ENCODE measurements around the gene POFUT2. TPM values are rescaled to one million over a fixed set of nuclear protein-coding genes. Genes with fewer than 3 reads are reported as not detected.

Gene POFUT2
- polyA plus RNA-seq, 3 donors, result 13.7 to 23.3 (median 15.9) TPM

GRCh38 chr21:45279446-45280177 lies 8.1 kb downstream of the POFUT2 start:
- 89 to 93% (median 90%) methylated on average over 25 of the region's 25 CpGs for WGBS, 3 donors
- no peak overlapping the region for H3K27ac ChIP-seq (ENCODE audit: low read depth, low read length)

- no peak overlapping the region for H3K27ac ChIP-seq (ENCODE audit: low read depth, low read length)
- 90 to 92% (median 92%) methylated on average over 27 of the region's 27 CpGs for WGBS, 3 donors
Measured at GRCh38 chr21:45278156-45278911, 9.4 kb downstream of the POFUT2 start.

GRCh38 chr21:45277101-45278045 lies 10.3 kb downstream of the POFUT2 start:
- H3K27ac ChIP-seq (ENCODE audit: low read depth, low read length), result no peak overlapping the region
- 94 to 95% (median 94%) methylated on average over 47 to 48 of the region's 48 CpGs for WGBS, 3 donors

GRCh38 chr21:45276596-45276995 lies 11.1 kb downstream of the POFUT2 start:
- no peak overlapping the region for H3K27ac ChIP-seq (ENCODE audit: low read depth, low read length)
- 93 to 96% (median 94%) methylated on average over 19 of the region's 19 CpGs for WGBS, 3 donors

GRCh38 chr21:45270306-45270821 lies 17.3 kb downstream of the POFUT2 start:
- no peak overlapping the region for H3K27ac ChIP-seq (ENCODE audit: low read depth, low read length)
- 98 to 99% (median 99%) methylated on average over 13 of the region's 13 CpGs for WGBS, 3 donors

- 94 to 98% (median 97%) methylated on average over 13 of the region's 13 CpGs for WGBS, 3 donors
- H3K27ac ChIP-seq (ENCODE audit: low read depth, low read length), result no peak overlapping the region
Measured at GRCh38 chr21:45269861-45270260, 17.8 kb downstream of the POFUT2 start.

GRCh38 chr21:45267390-45267760 lies 20.3 kb downstream of the POFUT2 start:
- 95% methylated on average over 16 of the region's 16 CpGs for WGBS, 3 donors
- no peak overlapping the region for H3K27ac ChIP-seq (ENCODE audit: low read depth, low read length)

GRCh38 chr21:45266518-45267389 lies 20.9 kb downstream of the POFUT2 start:
- 85 to 93% (median 88%) methylated on average over 41 of the region's 41 CpGs for WGBS, 3 donors
- H3K27ac ChIP-seq (ENCODE audit: low read depth, low read length), result no peak overlapping the region

- no peak overlapping the region for H3K27ac ChIP-seq (ENCODE audit: low read depth, low read length)
- WGBS, 3 donors, result 94 to 97% (median 96%) methylated on average over 35 to 36 of the region's 36 CpGs
Measured at GRCh38 chr21:45265721-45266517, 21.8 kb downstream of the POFUT2 start.

GRCh38 chr21:45264912-45265515 lies 22.7 kb downstream of the POFUT2 start:
- WGBS, 3 donors, result 92 to 95% (median 94%) methylated on average over 33 to 34 of the region's 34 CpGs
- no peak overlapping the region for H3K27ac ChIP-seq (ENCODE audit: low read depth, low read length)

GRCh38 chr21:45264146-45264911 lies 23.4 kb downstream of the POFUT2 start:
- 91 to 93% (median 91%) methylated on average over 23 of the region's 23 CpGs for WGBS, 3 donors
- no peak overlapping the region for H3K27ac ChIP-seq (ENCODE audit: low read depth, low read length)

- H3K27ac ChIP-seq (ENCODE audit: low read depth, low read length), result no peak overlapping the region
- 89 to 94% (median 93%) methylated on average over 6 of the region's 6 CpGs for WGBS, 3 donors
Measured at GRCh38 chr21:45263534-45263933, 24.2 kb downstream of the POFUT2 start.

- 85 to 94% (median 91%) methylated on average over 11 of the region's 11 CpGs for WGBS, 3 donors
Measured at GRCh38 chr21:45262616-45263015, 25.1 kb downstream of the POFUT2 start.

GRCh38 chr21:45262041-45262581 lies 25.6 kb downstream of the POFUT2 start:
- 90 to 95% (median 94%) methylated on average over 7 of the region's 7 CpGs for WGBS, 3 donors
- H3K27ac ChIP-seq (ENCODE audit: low read depth, low read length), result no peak overlapping the region

More at GRCh38 chr21:45262616-45263015, 25.1 kb downstream of the POFUT2 start:
- H3K27ac ChIP-seq (ENCODE audit: low read depth, low read length), result no peak overlapping the region

- no peak overlapping the region for H3K27ac ChIP-seq (ENCODE audit: low read depth, low read length)
- 81 to 88% (median 85%) methylated on average over 10 of the region's 10 CpGs for WGBS, 3 donors
Measured at GRCh38 chr21:45261093-45261492, 26.6 kb downstream of the POFUT2 start.

All from adipose tissue (tissue), 3 donors.